Gastrocnemius medialis (tissue), 4 donors: ENCODE data around the gene PSAP.

ENCODE experiments used
- CTCF ChIP-seq, 5 experiments: fragments of 450-650 bp in 3 of 5; fragments of 200-600 bp in 2 of 5; sonication (generic) in 2 of 5; IDR thresholded peaks in 4 of 5; conservative IDR thresholded peaks in 1 of 5; 1 replicate in 4 of 5; 2 replicates in 1 of 5; pipeline ENCODE4 v1.5.1; 2016 to 2019; ENCODE audit warnings: antibody characterized with exemption in 5 of 5, mild to moderate bottlenecking in 3 of 5, moderate library complexity in 3 of 5
- POLR2A ChIP-seq, 2 donors: fragments of 450-650 bp; IDR thresholded peaks; one replicate each; pipeline ENCODE4 v1.6.1; 2017; ENCODE audit warnings: antibody characterized with exemption in 2 of 2, mild to moderate bottlenecking in 2 of 2, moderate library complexity in 2 of 2

GRCh38 chr10:71846816-71847215, 4.2 kb downstream of the PSAP start:
- TF ChIP-seq CTCF (IDR thresholded peaks at IDR 0.05 in 4 of 5, conservative IDR thresholded peaks at IDR 0.05 in 1 of 5) (no peak), POLR2A (IDR thresholded peaks at IDR 0.05) (no peak)
